Epithelial cell of proximal tubule (primary cell): ENCODE results near the gene SPDYE4. TPM values are rescaled to one million over a fixed set of nuclear protein-coding genes. Genes with fewer than 3 reads are reported as not detected.

Source experiments
- DNase-seq: peaks from one replicate; pipeline ENCODE4 v3.0.0-alpha.2; 2011; ENCODE audit warnings: low read depth
- H3K4me3 ChIP-seq: 2 replicates; pipeline ENCODE4 v1.5.1; 2011; ENCODE audit warnings: low read depth, mild to moderate bottlenecking, low read length
- total RNA-seq: library from RNA; depleted of rRNA; stranded (reverse); fragments of >200 nt; gene quantifications from 2 replicates; pipeline ENCODE4 v1.2.3, GENCODE V29; 2015
- TF ChIP-seq, protein P1 (sequence below): conservative IDR thresholded peaks from 2 replicates; pipeline ENCODE4 v1.5.1; 2012; ENCODE audit warnings: low read depth, mild to moderate bottlenecking, low read length

Gene SPDYE4
- total RNA-seq, 1 donor from 2014 or later, result not detected

DNA sequence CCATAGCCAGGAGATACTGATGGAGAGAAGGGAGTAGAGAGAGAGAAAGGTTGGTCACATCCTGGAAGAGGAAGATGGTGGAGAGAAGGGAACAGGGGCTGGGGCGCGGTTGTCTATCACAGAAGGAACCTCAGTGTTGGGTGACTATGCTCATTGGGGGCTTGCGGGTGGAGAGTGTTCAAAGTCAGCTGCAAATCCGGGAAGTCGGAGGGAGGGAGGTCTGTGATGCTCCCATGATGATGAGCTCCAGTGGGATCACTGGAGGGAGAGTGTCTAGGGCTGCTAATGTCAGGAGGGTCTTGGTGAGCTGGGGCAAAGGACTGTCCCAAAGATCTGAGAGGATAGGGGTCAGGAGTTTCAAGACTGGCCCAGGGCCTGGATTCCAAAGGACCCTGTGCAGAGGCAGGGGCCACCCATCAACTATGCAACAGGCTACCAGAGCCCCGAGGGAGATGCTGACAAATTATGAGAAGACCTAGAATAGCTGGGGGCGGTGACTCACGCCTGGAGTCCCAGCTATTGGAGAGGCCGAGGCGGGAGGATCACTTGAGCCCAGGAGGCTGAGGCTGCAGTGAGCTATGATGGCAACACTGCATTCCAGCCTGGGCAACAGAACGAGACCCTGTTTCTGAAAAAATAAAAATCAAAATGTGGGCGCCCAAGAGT is 2.6 kb downstream of the SPDYE4 start:
- DNase-seq, result no peak
- TF ChIP-seq, protein P1, sequence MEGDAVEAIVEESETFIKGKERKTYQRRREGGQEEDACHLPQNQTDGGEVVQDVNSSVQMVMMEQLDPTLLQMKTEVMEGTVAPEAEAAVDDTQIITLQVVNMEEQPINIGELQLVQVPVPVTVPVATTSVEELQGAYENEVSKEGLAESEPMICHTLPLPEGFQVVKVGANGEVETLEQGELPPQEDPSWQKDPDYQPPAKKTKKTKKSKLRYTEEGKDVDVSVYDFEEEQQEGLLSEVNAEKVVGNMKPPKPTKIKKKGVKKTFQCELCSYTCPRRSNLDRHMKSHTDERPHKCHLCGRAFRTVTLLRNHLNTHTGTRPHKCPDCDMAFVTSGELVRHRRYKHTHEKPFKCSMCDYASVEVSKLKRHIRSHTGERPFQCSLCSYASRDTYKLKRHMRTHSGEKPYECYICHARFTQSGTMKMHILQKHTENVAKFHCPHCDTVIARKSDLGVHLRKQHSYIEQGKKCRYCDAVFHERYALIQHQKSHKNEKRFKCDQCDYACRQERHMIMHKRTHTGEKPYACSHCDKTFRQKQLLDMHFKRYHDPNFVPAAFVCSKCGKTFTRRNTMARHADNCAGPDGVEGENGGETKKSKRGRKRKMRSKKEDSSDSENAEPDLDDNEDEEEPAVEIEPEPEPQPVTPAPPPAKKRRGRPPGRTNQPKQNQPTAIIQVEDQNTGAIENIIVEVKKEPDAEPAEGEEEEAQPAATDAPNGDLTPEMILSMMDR, result no peak
- no peak overlapping the region for H3K4me3 ChIP-seq

DNA sequence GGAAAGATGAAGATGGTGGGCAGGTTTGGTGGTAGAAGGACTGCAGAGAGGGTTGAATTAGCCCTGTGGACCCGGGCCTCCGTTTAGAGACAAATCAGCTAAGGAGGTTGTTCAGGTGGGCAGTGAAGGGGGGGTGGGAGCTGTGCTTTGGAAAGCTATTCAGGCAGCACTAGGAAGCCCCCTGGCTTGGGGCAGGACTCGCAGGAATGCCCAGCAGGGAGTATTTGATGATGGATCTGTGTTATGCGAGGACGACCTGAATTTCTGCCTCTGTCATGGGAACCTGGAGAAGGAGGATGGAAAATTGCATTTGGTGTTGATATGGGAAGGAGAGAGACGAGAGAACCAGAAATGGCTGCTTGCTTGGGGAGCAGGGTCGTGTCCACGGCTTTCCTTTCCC is 3.5 kb downstream of the SPDYE4 start:
- TF ChIP-seq, protein P1, result no peak
- no peak overlapping the region for H3K4me3 ChIP-seq
- no peak for DNase-seq

DNA sequence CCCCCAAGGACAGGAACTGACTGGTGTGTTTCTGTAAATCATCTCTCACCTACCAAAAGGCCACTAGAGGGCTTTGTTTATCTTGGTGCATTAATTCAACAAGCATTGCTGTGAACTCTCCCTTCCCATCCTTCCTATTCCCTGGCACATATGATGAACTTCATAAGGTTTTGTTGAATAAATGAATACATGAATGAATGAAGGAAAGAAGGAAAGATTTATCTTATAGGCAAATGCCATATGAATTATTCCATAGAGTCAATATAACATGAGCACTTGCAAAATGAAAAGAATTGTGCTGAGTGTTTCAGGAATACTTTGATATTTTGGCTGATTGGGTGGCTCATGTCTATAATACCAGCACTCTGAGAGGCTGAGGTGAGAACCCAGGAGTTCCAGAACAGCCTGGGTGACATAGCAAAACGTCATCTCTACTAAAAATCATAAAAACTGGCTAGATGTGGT is 4.3 kb downstream of the SPDYE4 start:
- TF ChIP-seq, protein P1, result peak; percentile 56
- H3K4me3 ChIP-seq, result no peak overlapping the region
- no peak for DNase-seq

GRCh38 chr17:8753136-8753975 is 5.0 kb downstream of the SPDYE4 start:
- H3K4me3 ChIP-seq, result no peak overlapping the region
- TF ChIP-seq, protein P1, result no peak
- DNase-seq, result no peak

DNA sequence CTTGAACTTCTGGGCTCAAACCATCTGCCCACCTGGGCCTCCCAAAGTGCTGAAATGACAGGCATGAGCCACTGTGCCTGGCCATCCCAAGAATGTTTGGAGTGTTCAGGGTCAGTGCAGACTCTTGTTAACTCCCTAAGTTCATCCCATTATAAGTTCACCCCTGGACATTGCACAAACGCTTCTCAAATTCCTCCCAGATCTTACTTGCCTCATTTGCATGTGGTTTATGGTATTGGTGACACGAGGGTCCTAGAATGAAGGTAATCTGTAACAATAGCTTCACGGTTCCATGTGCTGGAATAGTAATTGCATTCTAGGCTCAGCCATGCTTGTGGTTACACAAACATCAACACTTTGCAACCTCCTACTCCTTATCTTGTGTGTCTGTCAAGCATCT is 8.7 kb downstream of the SPDYE4 start:
- no peak for DNase-seq
- TF ChIP-seq, protein P1, result no peak
- no peak overlapping the region for H3K4me3 ChIP-seq

DNA sequence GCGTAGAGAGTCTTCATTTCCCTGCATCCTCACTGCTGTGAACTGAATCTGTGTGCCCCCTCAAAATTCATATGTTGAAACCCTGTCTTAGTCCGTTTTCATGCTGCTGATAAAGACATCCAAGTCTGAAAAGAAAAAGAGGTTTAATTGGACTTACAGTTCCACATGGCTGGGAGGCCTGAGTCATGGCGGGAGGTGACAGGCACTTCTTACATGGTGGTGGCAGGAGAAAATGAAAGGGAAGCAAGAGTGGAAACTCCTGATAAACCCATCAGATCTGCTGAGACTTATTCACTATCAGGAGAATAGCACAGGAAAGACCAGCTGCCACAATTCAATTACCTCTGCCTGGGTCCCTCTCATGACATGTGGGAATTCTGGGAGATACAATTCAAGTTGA is 10.6 kb downstream of the SPDYE4 start:
- no peak for DNase-seq
- no peak overlapping the region for H3K4me3 ChIP-seq
- TF ChIP-seq, protein P1, result no peak
